ENCODE results near the gene SDK1. TPM values are rescaled to one million over a fixed set of nuclear protein-coding genes. Genes with fewer than 3 reads are reported as not detected.

SDK1 gene
- polyA plus RNA-seq, 2 donors: 0.33 to 0.47 TPM

DNA sequence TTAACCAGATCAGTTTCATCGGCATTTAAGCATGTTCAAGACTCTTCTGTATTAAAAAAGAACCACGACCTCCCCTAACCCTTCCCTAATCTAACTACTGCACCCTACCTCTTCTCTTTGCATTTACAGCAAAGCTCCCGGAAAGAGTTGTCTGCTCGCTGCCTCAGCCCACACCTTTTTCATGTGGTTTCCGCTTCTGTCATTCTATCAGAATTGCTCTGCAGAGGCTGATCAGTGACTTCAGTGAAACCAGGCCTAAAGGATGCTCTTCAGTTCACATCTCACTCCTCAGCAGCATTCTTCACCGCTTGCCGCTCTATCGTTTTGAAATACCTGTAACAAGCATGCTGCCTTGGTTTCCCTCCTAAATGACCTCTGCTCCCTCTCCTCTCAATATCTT lies 160.9 kb downstream of the SDK1 start:
- no peaks in the 10 kb centered on the region for H3K4me1 ChIP-seq (ENCODE audit: control insufficient read depth in 2 of 2, insufficient read depth in 2 of 2, low read length in 1 of 2)
- 80 to 92% methylated on average over 8 of the region's 8 CpGs for WGBS, 2 donors

DNA sequence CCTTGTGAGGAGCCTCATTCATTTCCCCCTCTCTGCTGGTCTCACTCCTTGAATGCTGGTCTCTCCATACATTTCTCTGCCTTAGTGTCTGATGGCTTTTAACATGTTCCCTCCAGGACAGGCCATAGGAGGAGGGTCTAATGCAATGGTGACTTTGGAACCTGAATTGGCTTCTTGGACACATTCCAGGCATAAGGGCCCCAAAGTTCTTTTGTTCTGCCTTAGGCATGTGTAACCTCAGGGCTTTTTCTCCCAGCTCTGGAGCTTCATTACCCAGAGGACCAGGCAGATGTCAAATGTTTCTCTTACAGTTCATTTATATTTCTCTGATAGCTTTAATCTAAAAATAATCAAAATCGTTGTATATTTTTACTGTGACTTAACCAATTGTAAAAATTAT lies 162.6 kb downstream of the SDK1 start:
- 56 to 68% methylated on average over 1 of the region's 1 CpG for WGBS, 2 donors
- Histone ChIP-seq H3K4me1 (ENCODE audit: control insufficient read depth in 2 of 2, insufficient read depth in 2 of 2, low read length in 1 of 2) (no peaks in the 10 kb centered on the region), H3K9me3 (ENCODE audit: control insufficient read depth in 2 of 2, insufficient read depth in 1 of 2, low read depth in 1 of 2, low read length in 1 of 2) (no peaks in the 10 kb centered on the region), H3K27me3 (ENCODE audit: control insufficient read depth in 1 of 2, insufficient read depth in 2 of 2, low read length in 2 of 2) (no peaks in the 10 kb centered on the region), H3K36me3 (ENCODE audit: control insufficient read depth in 2 of 2, insufficient read depth in 2 of 2, low read length in 1 of 2) (no peaks in the 10 kb centered on the region), H3K27ac (ENCODE audit: low read depth in 2 of 2, low read length in 1 of 2) (no peak overlapping the region), H3K4me3 (ENCODE audit: low read depth in 1 of 2, low read length in 2 of 2) (no peak overlapping the region)

More for the DNA sequence above, 160.9 kb downstream of the SDK1 start:
- H3K27me3 ChIP-seq (ENCODE audit: control insufficient read depth in 1 of 2, insufficient read depth in 2 of 2, low read length in 2 of 2): no peaks in the 10 kb centered on the region
- no peak overlapping the region for H3K27ac ChIP-seq (ENCODE audit: low read depth in 2 of 2, low read length in 1 of 2)
- H3K9me3 ChIP-seq (ENCODE audit: control insufficient read depth in 2 of 2, insufficient read depth in 1 of 2, low read depth in 1 of 2, low read length in 1 of 2): no peaks in the 10 kb centered on the region
- no peak overlapping the region for H3K4me3 ChIP-seq (ENCODE audit: low read depth in 1 of 2, low read length in 2 of 2)
- H3K36me3 ChIP-seq (ENCODE audit: control insufficient read depth in 2 of 2, insufficient read depth in 2 of 2, low read length in 1 of 2): no peaks in the 10 kb centered on the region

DNA sequence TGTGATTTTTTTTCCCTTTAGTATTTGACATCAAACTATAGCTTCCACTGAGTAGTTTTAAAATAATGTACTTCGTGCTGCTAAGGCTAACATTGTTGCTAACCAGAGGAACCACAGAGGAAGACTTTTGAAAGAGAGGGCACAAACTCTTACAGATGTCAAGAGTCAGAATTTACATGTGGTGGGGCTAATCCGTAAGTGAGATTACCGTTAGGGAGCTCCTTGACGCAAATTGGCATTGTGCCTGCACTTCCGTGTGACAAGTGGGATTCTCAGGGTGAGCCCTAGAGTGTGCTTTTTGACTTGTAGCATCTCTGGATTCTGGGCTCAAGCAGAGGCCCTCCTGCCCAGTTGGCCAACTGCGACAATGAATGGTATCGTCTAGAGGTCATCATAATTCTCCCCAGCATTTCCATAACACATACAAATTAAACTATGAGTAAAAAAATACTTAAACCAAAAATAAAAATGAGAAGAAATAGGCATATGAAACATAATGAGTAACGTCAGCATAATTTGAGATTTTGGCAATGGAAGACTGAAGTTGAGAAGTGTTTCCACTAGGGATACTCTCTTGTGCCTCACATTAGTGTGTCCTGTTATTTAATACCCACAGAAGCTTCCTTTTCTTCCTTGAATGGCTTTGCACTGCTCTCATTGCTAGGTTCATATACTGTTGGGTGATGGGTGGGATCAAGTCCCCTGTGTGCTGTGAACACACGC lies 164.0 kb downstream of the SDK1 start:
- no peaks in the 10 kb centered on the region for H3K36me3 ChIP-seq (ENCODE audit: control insufficient read depth in 2 of 2, insufficient read depth in 2 of 2, low read length in 1 of 2)
- no peaks in the 10 kb centered on the region for H3K4me1 ChIP-seq (ENCODE audit: control insufficient read depth in 2 of 2, insufficient read depth in 2 of 2, low read length in 1 of 2)
- 85 to 89% methylated on average over 9 of the region's 9 CpGs for WGBS, 2 donors
- no peaks in the 10 kb centered on the region for H3K9me3 ChIP-seq (ENCODE audit: control insufficient read depth in 2 of 2, insufficient read depth in 1 of 2, low read depth in 1 of 2, low read length in 1 of 2)
- H3K4me3 ChIP-seq (ENCODE audit: low read depth in 1 of 2, low read length in 2 of 2): no peak overlapping the region
- H3K27ac ChIP-seq (ENCODE audit: low read depth in 2 of 2, low read length in 1 of 2): no peak overlapping the region
- H3K27me3 ChIP-seq (ENCODE audit: control insufficient read depth in 1 of 2, insufficient read depth in 2 of 2, low read length in 2 of 2): no peaks in the 10 kb centered on the region

DNA sequence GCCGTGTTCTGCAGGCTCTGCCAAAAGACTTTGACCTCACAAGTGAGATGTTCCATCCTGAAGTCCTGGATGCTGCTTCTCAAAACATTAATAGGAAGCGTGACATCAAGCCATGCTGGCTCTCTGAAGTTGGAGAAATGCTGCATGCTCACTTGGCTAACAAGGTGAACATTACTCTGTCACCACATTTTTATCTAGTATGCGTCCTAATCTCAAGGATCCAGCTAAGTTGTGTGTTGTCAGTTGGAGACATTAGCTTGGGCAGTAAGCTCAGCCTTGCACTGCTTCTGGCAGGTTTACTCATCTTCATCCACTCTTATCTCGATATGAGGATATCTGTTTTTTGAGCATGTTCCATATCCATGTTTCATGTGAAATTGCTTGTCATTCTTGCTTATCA lies 165.2 kb downstream of the SDK1 start:
- WGBS, 2 donors: 67 to 79% methylated on average over 4 of the region's 4 CpGs
- H3K4me3 ChIP-seq (ENCODE audit: low read depth in 1 of 2, low read length in 2 of 2): no peak overlapping the region
- no peak overlapping the region for H3K27ac ChIP-seq (ENCODE audit: low read depth in 2 of 2, low read length in 1 of 2)
- H3K36me3 ChIP-seq (ENCODE audit: control insufficient read depth in 2 of 2, insufficient read depth in 2 of 2, low read length in 1 of 2): no peaks in the 10 kb centered on the region
- H3K27me3 ChIP-seq (ENCODE audit: control insufficient read depth in 1 of 2, insufficient read depth in 2 of 2, low read length in 2 of 2): no peaks in the 10 kb centered on the region
- H3K4me1 ChIP-seq (ENCODE audit: control insufficient read depth in 2 of 2, insufficient read depth in 2 of 2, low read length in 1 of 2): no peaks in the 10 kb centered on the region
- no peaks in the 10 kb centered on the region for H3K9me3 ChIP-seq (ENCODE audit: control insufficient read depth in 2 of 2, insufficient read depth in 1 of 2, low read depth in 1 of 2, low read length in 1 of 2)

DNA sequence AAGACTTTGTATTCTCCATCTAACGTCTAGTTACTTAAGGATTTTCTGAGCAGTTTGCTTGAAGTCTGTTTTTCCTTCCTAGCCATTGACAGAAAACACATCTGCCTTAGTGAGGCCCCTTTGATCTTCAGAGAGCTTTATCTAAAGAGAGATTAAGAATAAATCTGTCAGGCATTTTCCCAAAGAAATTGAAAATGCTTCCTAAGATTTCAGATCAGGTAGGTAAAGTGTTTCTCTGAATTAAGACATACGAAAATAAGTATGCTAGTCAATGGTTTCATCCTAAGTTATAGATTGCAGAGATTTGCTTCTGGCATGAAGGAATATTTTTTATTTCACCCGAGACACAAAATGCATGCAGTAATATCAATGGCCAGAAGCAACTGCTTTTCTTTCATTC lies 168.6 kb downstream of the SDK1 start:
- H3K36me3 ChIP-seq (ENCODE audit: control insufficient read depth in 2 of 2, insufficient read depth in 2 of 2, low read length in 1 of 2): no peaks in the 10 kb centered on the region
- H3K27ac ChIP-seq (ENCODE audit: low read depth in 2 of 2, low read length in 1 of 2): no peak overlapping the region
- no peak overlapping the region for H3K4me3 ChIP-seq (ENCODE audit: low read depth in 1 of 2, low read length in 2 of 2)
- H3K4me1 ChIP-seq (ENCODE audit: control insufficient read depth in 2 of 2, insufficient read depth in 2 of 2, low read length in 1 of 2): no peaks in the 10 kb centered on the region
- no peaks in the 10 kb centered on the region for H3K9me3 ChIP-seq (ENCODE audit: control insufficient read depth in 2 of 2, insufficient read depth in 1 of 2, low read depth in 1 of 2, low read length in 1 of 2)
- no peaks in the 10 kb centered on the region for H3K27me3 ChIP-seq (ENCODE audit: control insufficient read depth in 1 of 2, insufficient read depth in 2 of 2, low read length in 2 of 2)
- WGBS, 2 donors: 67 to 83% methylated on average over 3 of the region's 3 CpGs

DNA sequence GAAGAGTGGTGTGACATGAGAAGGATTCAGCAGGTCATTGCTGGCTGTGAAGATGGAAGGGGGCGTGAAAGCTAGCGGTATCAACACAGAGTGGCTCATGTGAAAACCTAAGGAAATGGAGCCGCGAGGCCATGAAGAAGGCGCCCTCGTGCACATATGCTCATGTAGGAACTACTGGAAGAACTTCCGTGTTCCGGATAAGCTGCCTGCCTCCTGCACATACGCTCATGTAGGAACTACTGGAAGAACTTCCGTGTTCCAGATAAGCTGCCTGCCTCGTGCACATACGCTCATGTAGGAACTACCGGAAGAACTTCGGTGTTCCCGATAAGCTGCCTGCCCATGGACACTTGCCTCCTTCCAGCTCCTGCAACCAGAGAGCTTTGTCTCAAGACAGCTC lies 179.1 kb downstream of the SDK1 start:
- no peaks in the 10 kb centered on the region for H3K4me1 ChIP-seq (ENCODE audit: control insufficient read depth in 2 of 2, insufficient read depth in 2 of 2, low read length in 1 of 2)
- no peaks in the 10 kb centered on the region for H3K36me3 ChIP-seq (ENCODE audit: control insufficient read depth in 2 of 2, insufficient read depth in 2 of 2, low read length in 1 of 2)
- H3K9me3 ChIP-seq (ENCODE audit: control insufficient read depth in 2 of 2, insufficient read depth in 1 of 2, low read depth in 1 of 2, low read length in 1 of 2): no peaks in the 10 kb centered on the region
- H3K27me3 ChIP-seq (ENCODE audit: control insufficient read depth in 1 of 2, insufficient read depth in 2 of 2, low read length in 2 of 2): no peaks in the 10 kb centered on the region
- 94 to 96% methylated on average over 15 of the region's 15 CpGs for whole genome bisulfite sequencing, 2 donors
- no peak overlapping the region for H3K27ac ChIP-seq (ENCODE audit: low read depth in 2 of 2, low read length in 1 of 2)
- no peak overlapping the region for H3K4me3 ChIP-seq (ENCODE audit: low read depth in 1 of 2, low read length in 2 of 2)

DNA sequence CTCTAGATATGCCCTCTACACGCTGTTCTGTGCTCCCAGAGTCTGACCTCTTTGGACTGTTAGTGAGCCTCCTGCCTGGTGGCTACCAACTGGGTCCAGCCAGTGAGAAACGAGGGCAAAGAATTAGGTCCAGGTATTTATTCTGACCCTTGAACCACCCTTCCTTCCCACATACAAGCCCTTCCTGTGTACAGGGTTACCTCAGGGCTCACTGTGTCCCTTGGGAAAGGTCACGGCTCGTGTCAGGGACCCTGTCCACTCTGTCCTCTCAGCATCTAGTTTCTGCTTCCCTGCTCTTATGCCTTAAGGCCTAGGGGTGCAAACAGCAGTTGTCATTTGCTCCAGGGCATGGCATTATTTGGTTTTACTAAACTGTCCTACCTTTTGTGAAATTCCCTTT lies 180.4 kb downstream of the SDK1 start:
- Histone ChIP-seq H3K27me3 (ENCODE audit: control insufficient read depth in 1 of 2, insufficient read depth in 2 of 2, low read length in 2 of 2) (no peaks in the 10 kb centered on the region), H3K4me3 (ENCODE audit: low read depth in 1 of 2, low read length in 2 of 2) (no peak overlapping the region), H3K9me3 (ENCODE audit: control insufficient read depth in 2 of 2, insufficient read depth in 1 of 2, low read depth in 1 of 2, low read length in 1 of 2) (no peaks in the 10 kb centered on the region), H3K4me1 (ENCODE audit: control insufficient read depth in 2 of 2, insufficient read depth in 2 of 2, low read length in 1 of 2) (no peaks in the 10 kb centered on the region), H3K27ac (ENCODE audit: low read depth in 2 of 2, low read length in 1 of 2) (no peak overlapping the region), H3K36me3 (ENCODE audit: control insufficient read depth in 2 of 2, insufficient read depth in 2 of 2, low read length in 1 of 2) (no peaks in the 10 kb centered on the region)
- WGBS, 2 donors: 83 to 84% methylated on average over 4 of the region's 4 CpGs

DNA sequence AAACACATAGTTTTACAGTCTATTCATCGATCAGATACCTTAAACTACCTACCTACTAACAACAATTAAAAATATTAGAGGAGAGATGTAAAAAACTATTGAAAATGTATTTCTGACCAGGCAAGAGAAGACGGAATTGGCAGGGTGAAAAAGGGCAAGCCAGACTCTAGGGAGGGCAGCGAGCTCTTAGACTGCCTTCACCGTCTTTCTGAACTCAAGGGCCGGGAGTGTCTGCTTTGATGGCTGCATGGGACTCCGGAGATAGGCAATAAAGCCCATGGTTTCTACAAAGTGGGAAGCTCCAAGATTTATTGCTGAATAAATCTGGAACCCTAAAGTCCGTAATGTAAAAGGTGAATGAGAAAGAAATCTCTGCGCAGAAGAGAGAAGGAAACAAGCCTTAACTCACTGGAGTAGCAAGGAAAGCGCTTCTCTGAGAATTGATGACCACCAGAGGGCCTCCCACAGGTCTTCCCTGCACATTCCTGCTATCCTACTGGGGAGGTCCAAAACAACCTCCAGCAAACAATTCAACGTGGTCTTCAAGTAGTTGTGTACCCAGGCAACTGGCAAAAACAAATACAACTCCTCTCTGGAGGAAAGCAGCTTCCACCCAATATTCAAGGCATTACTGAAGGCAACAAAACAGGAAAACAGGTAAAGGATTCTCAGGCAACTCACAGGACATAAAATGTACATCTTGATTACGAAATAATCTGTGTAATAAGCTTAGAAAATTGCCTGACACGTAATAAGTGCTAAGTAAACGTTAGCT lies 181.3 kb downstream of the SDK1 start:
- no peak overlapping the region for H3K4me3 ChIP-seq (ENCODE audit: low read depth in 1 of 2, low read length in 2 of 2)
- no peaks in the 10 kb centered on the region for H3K9me3 ChIP-seq (ENCODE audit: control insufficient read depth in 2 of 2, insufficient read depth in 1 of 2, low read depth in 1 of 2, low read length in 1 of 2)
- H3K4me1 ChIP-seq (ENCODE audit: control insufficient read depth in 2 of 2, insufficient read depth in 2 of 2, low read length in 1 of 2): no peaks in the 10 kb centered on the region
- H3K27me3 ChIP-seq (ENCODE audit: control insufficient read depth in 1 of 2, insufficient read depth in 2 of 2, low read length in 2 of 2): no peaks in the 10 kb centered on the region
- H3K36me3 ChIP-seq (ENCODE audit: control insufficient read depth in 2 of 2, insufficient read depth in 2 of 2, low read length in 1 of 2): no peaks in the 10 kb centered on the region
- H3K27ac ChIP-seq (ENCODE audit: low read depth in 2 of 2, low read length in 1 of 2): no peak overlapping the region
- WGBS, 2 donors: 72 to 73% methylated on average over 13 of the region's 13 CpGs

DNA sequence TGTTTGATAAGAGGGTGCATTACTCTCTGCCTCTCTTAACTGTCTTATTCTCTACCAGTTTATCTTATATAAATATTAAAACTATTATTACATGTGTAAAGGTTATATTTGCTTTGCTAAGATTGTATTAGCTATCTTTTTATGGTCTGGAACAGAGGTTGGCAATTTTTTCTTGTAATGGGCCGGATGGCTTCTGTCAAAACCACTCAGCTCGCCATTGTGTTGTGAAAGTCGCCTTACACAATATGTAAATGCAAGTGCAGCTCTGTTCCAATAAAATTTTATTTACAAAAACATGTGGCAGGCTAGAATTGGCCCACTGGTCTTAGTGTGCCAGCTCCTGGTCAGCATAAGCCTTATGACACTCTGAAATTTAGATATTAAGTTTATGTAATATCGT lies 185.8 kb downstream of the SDK1 start:
- WGBS, 2 donors: 75 to 94% methylated on average over 4 of the region's 4 CpGs
- H3K27ac ChIP-seq (ENCODE audit: low read depth in 2 of 2, low read length in 1 of 2): no peak overlapping the region
- H3K36me3 ChIP-seq (ENCODE audit: control insufficient read depth in 2 of 2, insufficient read depth in 2 of 2, low read length in 1 of 2): no peaks in the 10 kb centered on the region
- H3K4me1 ChIP-seq (ENCODE audit: control insufficient read depth in 2 of 2, insufficient read depth in 2 of 2, low read length in 1 of 2): no peaks in the 10 kb centered on the region
- no peaks in the 10 kb centered on the region for H3K27me3 ChIP-seq (ENCODE audit: control insufficient read depth in 1 of 2, insufficient read depth in 2 of 2, low read length in 2 of 2)
- H3K9me3 ChIP-seq (ENCODE audit: control insufficient read depth in 2 of 2, insufficient read depth in 1 of 2, low read depth in 1 of 2, low read length in 1 of 2): no peaks in the 10 kb centered on the region
- H3K4me3 ChIP-seq (ENCODE audit: low read depth in 1 of 2, low read length in 2 of 2): no peak overlapping the region

DNA sequence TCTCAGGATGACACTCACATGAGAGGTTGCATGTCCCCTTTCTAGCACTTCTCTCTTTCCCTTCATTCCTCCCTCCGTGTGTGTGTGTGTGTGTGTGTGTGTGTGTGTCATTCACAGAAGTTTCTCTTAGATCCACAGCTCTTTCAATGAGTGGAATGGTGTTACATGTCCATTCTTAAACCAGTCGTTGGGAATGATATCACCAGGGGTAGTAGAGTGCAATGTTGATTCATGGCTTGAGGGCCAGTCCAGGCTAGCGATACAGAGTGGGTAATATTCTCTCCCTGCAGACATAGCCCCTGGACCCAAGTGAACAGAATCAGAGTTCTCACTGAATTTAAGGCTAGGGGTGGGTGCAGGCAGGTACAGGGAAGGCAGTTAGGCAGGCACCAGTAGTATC lies 187.8 kb downstream of the SDK1 start:
- H3K9me3 ChIP-seq (ENCODE audit: control insufficient read depth in 2 of 2, insufficient read depth in 1 of 2, low read depth in 1 of 2, low read length in 1 of 2): no peaks in the 10 kb centered on the region
- H3K27me3 ChIP-seq (ENCODE audit: control insufficient read depth in 1 of 2, insufficient read depth in 2 of 2, low read length in 2 of 2): no peaks in the 10 kb centered on the region
- no peaks in the 10 kb centered on the region for H3K4me1 ChIP-seq (ENCODE audit: control insufficient read depth in 2 of 2, insufficient read depth in 2 of 2, low read length in 1 of 2)
- H3K4me3 ChIP-seq (ENCODE audit: low read depth in 1 of 2, low read length in 2 of 2): no peak overlapping the region
- H3K36me3 ChIP-seq (ENCODE audit: control insufficient read depth in 2 of 2, insufficient read depth in 2 of 2, low read length in 1 of 2): no peaks in the 10 kb centered on the region
- whole genome bisulfite sequencing, 2 donors: 74 to 80% methylated on average over 3 of the region's 3 CpGs
- H3K27ac ChIP-seq (ENCODE audit: low read depth in 2 of 2, low read length in 1 of 2): no peak overlapping the region

Measured in esophagus (tissue), 2 donors.